Measurements from ENCODE around the gene RHOD. TPM values are rescaled to one million over a fixed set of nuclear protein-coding genes. Genes with fewer than 3 reads are reported as not detected.
A peak's percentile ranks its signal among the peaks of the same experiment; 100 is the strongest.

RHOD gene
- total RNA-seq, 1 donor from 2014 or later: 21.2 TPM

DNA sequence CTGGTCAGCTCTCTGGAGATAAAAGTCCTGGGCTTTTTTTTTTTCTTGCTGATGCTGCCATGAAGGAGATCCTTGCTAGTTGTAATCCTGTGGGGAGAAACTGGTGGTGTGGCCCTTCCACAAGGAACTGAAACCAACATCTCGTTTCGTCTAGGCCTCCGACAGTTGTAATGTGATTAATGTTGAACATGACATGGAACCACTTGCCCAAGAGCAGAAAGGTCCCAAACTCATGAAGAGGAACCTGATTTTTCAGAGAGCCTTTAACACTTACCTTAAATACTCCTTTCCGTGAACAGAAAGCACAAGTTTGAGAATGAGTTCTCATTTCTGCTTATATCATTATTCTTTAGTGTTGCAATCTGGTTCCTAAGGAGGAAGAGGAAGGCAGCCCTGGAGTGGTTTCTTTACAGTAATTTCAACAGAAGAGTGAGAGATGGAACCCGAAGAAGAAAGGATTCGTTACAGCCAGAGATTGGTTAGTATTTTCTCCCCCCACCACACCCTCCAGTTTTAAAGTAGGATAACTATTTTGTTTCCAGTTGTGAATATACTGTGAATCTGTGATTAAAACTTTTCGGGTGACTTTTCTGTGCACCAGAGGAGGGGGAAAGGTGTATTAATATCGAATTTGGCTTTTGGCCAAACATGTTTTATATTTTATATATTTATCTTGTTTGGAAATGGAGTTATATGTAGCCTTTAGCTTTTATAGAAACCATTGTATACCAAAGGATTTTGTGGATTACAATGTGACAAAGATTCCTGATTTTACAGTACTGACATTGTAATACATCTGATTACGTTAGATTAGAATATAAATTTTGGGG, 64.4 kb downstream of the RHOD start:
- H3K36me3 Mint-ChIP-seq: peaks cover 4% of the 10 kb centered on the region
- H3K4me3 Mint-ChIP-seq: peak overlapping the region; percentile 94
- no peak for DNase-seq (ENCODE audit: extremely low spot score, unreplicated experiment)
- H3K27me3 Mint-ChIP-seq: no peaks in the 10 kb centered on the region
- H3K27ac Mint-ChIP-seq: peak overlapping the region; percentile 96
- H3K9me3 Mint-ChIP-seq: no peaks in the 10 kb centered on the region
- peaks cover 13% of the 10 kb centered on the region for H3K4me1 Mint-ChIP-seq (ENCODE audit: unreplicated experiment)
- TF ChIP-seq, protein P1, sequence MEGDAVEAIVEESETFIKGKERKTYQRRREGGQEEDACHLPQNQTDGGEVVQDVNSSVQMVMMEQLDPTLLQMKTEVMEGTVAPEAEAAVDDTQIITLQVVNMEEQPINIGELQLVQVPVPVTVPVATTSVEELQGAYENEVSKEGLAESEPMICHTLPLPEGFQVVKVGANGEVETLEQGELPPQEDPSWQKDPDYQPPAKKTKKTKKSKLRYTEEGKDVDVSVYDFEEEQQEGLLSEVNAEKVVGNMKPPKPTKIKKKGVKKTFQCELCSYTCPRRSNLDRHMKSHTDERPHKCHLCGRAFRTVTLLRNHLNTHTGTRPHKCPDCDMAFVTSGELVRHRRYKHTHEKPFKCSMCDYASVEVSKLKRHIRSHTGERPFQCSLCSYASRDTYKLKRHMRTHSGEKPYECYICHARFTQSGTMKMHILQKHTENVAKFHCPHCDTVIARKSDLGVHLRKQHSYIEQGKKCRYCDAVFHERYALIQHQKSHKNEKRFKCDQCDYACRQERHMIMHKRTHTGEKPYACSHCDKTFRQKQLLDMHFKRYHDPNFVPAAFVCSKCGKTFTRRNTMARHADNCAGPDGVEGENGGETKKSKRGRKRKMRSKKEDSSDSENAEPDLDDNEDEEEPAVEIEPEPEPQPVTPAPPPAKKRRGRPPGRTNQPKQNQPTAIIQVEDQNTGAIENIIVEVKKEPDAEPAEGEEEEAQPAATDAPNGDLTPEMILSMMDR (conservative IDR thresholded peaks at IDR 0.05): no peak

Small RNAs within 50 kb of the gene (microRNA-seq; reads per million reads assigned to microRNA genes)
- gene MIR6860: not detected

Other genes starting within 250 kb of the RHOD start
- 25.0 and 29.9 TPM in 2 replicates for gene RCE1, start 213.4 kb upstream of the RHOD start, total RNA-seq (ENCODE audit: low replicate concordance)
- 10.1 and 28.5 TPM in 2 replicates for gene LRFN4, start 199.8 kb upstream of the RHOD start, total RNA-seq (ENCODE audit: low replicate concordance)
- gene PC, start 98.5 kb upstream of the RHOD start, total RNA-seq (ENCODE audit: low replicate concordance): 14.8 and 25.7 TPM in 2 replicates
- 0.77 and 2.6 TPM in 2 replicates for gene C11orf86, start 81.5 kb upstream of the RHOD start, total RNA-seq (ENCODE audit: low replicate concordance)
- 0.24 and 0.55 TPM in 2 replicates for gene SYT12, start 33.7 kb upstream of the RHOD start, total RNA-seq (ENCODE audit: low replicate concordance)
- 97.5 and 169 TPM in 2 replicates for gene KDM2A, start 62.4 kb downstream of the RHOD start, total RNA-seq (ENCODE audit: low replicate concordance)
- 53.1 and 62.2 TPM in 2 replicates for gene GRK2, start 209.6 kb downstream of the RHOD start, total RNA-seq (ENCODE audit: low replicate concordance)
- gene ANKRD13D, start 232.5 kb downstream of the RHOD start, total RNA-seq (ENCODE audit: low replicate concordance): 70.5 and 80.9 TPM in 2 replicates
- 32.0 and 40.9 TPM in 2 replicates for gene SSH3, start 246.7 kb downstream of the RHOD start, total RNA-seq (ENCODE audit: low replicate concordance)